GM19438 (cell line): ENCODE results near the gene PITRM1.

Experiments used
- ATAC-seq: cut with Tn5 transposase; IDR thresholded peaks from one replicate; pipeline ENCODE4 v1.9.1; 2021; ENCODE audit warnings: low read depth; ENCODE audit not compliant: unreplicated experiment

Gene PITRM1

DNA sequence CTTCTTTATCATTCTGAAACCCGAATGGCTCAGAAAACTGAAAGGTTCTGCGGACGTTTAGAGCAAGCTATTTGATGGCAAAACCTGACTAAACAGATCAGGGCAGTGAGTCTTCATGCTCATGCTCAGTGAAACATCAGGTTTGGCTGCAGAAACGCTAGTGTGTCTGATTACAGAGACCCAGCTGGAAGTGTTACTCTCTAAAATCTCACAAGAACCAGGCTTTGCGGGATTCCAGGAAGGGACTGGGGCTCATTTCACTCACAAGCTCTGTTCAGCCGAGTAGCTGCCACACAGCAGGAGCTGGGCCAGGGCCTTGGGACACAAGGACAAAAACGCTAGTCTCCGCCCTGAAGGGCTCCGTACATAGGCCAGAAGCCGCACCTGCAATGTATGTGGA is 2.9 kb downstream of the PITRM1 start:
- ATAC-seq, result no peak

DNA sequence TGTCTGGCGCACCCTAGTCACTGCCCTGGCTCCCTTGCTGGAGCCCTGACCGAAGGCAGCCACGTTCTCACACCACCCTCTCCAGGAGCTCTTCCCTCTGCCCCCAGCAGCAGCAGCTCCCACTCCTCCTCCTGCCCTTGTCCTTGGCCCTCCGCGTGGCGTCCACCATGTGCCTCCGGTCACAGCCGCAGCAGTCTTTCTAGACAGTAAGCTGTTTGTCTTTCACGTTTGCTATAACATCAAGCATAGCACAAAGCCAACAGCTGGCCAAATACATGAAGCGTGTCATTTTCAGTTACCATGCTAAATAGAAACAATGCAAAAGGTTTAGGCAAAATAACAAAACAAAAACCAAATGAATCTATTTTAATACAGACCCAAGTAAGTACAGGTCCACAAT is 3.3 kb downstream of the PITRM1 start:
- ATAC-seq, result no peak

DNA sequence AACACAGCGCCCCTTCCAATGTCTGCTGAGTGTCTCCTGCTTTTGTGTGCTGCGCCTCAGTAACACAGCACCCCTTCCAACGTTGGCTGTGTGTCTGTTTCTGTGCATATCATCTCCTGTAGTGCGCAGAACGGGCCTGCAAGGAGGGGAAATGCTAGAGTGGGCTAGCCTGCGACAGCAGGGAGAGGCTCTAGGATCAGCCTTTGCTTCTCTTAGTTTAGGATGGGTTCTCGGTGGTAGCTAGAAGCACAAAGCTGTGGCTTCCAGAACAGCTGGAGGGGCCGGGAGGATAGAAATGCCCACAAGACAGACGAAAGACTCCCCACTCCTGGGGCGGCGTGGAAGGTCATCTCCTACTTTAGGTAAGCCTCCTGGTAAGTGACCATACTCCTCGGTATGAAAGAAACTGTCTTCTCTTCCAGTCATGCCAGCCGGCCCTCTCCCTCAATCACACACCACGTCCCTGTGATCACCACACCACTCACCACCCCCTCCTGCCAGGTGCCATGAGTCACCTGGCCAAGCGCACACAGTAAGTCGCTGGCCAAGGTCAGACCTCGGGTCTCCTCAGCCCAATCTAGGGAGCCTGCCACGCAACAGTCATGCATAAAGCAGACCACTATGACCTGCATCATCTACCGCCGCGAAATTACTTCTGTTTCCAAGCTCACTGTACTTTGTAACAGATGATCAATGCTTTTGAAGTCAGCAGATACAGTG is 4.8 kb downstream of the PITRM1 start:
- no peak for ATAC-seq

DNA sequence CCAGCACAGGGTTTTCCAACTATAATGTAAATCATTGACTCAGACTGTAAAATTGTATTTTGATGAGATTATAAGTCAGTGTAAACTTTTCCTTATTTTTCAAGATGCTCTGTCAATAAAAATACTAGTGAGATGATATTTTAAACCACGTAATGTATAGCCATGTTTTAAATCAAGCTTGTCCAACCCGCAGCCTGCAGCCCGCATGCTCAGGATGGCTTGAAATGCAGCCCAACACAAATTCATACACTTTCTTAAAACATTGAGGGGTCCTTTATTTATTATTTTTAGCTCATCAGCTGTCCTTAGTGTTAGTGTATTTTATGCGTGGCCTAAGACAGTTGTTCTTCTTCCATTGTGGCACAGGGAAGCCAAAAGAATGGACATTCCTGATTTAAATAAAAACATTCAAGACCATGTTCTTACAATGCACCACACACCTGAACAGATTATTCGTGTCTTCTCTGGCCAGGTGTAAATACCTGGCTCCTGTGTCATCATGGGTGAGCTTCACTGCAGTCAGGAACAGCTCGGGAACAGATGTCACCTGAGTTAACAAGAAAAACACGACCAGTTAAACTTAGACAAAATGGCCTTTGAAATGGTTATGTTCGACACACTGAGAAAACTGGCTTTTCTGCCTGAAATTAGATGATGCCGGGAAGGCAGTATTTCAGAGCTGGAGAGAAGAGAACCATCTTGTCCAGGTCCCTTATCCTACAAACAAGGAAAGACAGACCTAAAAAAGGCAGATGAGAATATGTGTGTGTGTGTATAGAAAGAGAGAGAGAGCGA is 5.9 kb downstream of the PITRM1 start:
- ATAC-seq, result no peak

DNA sequence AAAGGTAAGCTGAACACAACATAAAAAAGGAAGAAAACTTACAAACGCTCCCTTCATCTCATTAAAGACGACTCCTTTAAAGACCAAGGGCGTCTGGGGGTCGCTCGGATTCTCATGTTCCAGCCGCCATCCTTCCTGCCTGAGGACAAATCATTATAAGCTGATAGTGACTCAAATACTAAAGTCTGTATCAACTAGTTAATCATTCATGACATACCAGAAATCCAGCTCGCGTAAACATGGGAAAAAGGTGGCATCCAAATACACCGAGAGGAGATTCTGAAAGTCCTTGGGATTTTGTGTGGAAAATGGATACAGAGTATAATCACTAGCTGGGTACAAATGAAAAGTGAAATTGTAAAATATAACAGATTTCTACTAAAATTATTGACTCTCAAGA is 7.4 kb downstream of the PITRM1 start:
- no peak for ATAC-seq

- no peak for ATAC-seq
Measured at GRCh38 chr10:3163879-3164278, 8.7 kb downstream of the PITRM1 start.

DNA sequence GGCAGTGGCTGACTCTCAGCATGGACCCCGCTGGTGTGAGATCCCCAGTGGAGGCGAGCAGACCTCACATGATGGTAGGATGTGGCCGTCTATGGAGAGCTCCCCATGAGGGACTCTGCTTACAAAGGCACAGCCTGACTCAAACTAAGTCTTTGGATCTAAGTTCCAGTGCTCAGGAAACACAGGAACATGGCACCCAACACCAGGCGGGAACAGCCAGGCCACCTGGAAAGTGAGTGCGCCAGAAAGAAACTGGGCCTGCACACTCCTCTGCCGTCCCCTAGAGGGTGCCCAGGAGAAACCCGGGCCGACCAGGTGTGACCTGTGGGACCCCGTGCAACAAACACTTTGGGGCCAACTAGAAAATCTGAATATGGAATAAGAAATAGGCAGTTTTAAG is 10.0 kb downstream of the PITRM1 start:
- no peak for ATAC-seq

GRCh38 chr10:3159152-3159551 is 13.4 kb downstream of the PITRM1 start:
- no peak for ATAC-seq

DNA sequence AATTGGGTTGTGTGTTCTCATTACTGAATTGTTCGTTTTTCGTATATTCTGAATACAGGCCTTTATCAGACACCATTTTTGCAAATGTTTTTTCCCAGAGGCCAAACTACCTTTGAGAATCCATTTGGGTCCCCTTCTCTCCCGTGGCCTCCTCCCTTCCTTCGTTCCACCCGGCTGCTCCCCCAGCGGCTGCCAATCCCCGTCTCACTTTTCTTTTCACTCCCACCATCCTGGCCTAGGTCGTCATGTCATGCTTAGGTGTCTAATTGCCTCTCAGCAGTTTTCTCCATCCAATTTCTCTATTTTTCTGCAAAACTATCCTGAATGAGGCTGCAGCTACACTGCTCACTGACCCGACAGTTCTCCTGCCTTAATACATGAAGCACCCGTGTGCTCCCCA is 17.9 kb downstream of the PITRM1 start:
- no peak for ATAC-seq

GRCh38 chr10:3152566-3152935 is 20.0 kb downstream of the PITRM1 start:
- ATAC-seq, result no peak

DNA sequence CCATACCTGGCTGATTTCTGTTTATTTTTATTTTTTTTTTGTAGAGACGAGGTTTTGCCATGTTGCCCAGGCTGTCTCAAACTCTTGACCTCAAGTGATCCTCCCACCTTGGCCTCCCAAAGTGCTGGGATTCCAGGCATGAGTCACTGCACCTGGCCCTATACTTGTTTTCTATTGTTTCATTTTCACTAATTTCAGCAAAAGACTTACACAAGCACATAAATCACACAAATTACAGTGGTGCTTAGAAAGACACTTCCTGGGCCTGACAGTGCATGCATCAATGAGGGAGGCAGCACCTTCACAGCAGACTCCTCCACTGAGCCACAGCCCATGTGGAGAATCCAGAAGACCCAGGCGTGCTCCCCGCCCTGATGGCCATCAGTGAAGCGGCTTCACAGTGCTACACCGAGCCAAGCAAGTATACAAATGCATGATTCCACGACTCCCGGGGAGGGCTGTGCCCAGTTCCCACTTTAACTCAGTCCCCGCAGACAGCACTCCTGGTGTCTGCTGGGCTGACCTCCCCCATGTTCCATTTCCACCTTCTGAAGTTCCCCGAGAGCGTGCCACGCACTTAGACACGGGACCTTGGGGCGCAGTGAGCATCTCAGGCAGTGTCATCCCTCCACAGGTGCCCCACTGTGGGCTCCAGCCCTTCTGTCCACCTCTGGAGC is 20.6 kb downstream of the PITRM1 start:
- ATAC-seq, result no peak

DNA sequence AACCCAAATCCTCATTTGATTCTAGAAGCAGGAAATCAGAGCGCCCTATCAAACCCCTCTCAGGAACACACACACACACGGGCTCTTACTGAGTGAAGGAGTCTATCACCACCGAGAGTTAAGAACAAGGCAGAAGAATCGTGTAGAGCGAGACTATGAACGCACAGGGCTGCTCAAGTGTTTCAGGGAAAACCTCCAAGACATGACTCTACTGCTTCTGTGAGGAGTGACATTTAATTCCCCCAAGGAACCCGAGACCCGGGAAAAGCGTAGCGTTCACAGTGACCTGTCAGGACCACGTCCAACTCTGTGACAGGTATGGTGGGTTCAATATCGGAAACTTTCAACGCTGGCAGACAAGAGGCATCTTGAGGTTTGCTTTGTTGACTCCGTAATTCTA is 21.6 kb downstream of the PITRM1 start:
- ATAC-seq, result no peak

DNA sequence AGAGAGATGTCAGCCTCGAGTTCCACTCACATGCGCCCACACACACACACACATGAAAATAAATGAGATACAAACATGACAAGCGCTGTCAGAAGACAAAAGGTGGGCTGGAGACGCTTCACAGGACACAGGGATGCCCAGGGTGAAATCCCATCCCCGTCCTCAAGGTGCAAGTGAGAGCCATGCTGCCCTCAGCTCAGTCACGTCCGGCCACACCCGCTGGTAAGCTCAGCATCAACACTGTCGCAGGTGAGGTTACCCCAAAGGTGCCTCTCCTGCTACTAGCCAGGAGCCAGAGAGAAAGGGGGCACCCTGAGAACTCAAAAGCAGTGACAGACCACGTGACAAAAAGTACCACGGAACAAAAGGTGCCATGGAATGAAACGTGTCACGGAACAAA is 22.2 kb downstream of the PITRM1 start:
- ATAC-seq, result no peak

DNA sequence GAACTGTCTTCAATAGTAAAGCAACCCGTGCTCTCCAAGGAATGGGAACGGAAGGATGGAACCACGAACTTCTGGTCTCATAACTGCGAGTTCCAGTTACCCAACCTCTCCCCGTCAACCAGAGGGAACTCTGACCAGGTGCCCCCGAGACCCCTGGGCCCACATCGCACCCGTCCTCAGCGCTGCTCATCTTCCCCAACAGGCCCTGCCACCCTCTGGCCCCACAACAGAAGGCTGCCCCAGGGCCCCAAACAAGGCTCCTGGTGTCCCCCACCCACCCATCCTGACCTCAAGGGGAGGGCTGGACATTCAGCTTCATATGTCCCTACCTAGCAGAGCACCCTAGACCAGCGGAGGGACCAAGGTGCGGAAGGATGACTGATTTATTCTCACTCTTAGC is 22.7 kb downstream of the PITRM1 start:
- ATAC-seq, result no peak

DNA sequence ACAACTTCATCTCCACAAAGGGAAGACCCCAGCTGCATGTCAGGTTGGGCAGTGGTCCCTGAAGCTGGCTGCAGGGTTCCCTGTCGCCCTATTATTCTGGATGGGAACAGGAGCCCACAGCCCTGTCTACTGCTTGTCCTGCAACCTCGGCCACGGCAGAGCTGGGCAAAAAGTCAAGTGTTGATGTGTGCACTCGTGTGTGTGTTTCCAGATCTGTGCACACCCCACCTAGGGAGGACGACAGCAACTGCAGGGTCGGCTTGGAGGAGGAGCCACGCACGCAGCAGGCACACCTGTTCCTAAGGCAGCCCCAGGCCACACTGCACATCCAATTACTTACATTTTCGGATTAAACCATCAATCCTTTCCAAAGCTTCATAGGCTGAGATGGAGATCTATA is 23.6 kb downstream of the PITRM1 start:
- no peak for ATAC-seq

DNA sequence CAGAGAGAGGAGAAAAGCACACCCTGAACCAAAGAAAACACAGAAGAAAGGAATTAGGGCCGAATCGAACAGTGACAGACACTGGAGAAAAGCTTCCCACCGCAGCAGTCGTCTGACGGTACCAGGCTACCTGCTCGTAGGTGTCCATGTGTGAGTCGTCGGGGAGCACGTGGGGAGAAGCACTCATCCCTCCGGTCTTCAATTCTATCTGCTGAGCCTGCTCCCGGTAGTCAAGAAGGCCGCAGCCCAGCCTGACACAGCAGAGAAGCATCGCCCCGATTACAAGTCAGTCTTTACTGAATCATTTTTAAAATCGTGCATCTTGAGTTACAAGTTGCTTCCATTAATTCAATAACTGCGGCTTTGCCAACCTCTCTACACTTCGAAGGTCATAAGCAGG is 24.5 kb downstream of the PITRM1 start:
- ATAC-seq, result no peak

DNA sequence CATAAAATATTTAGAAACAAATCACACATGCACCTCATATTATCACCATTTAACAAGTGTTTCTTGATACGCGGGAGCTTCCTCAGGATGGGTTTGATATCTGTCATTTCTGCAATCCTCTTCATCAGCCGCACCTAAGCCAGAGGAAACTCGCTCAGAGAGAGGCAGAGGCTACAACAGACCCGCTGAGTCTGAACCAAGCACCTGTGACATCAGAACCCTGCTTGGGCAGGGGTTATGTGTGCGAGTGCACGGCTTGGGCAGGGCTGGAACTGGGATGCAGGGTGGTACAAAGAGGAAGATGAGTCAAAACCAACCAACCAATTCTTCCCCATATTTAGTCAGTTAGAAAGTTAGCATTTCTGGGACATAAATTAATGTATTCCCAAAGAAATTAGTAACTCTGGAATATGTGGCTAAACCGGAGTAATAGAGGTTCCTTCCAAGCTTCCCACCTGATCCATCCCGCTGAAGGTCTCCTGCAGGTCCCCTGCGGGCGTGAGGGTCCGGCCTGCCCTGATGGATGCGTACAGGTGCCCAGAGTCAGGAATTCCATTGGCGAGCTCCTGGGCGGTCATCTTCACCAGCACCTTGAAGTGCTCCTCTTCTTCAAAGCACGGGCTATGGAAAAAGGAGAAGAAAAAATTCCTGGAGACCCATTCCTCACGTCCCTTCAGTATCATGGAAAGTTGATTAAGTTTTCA is 25.3 kb downstream of the PITRM1 start:
- ATAC-seq, result no peak

- no peak for ATAC-seq
Measured at GRCh38 chr10:3146289-3146688, 26.3 kb downstream of the PITRM1 start.

DNA sequence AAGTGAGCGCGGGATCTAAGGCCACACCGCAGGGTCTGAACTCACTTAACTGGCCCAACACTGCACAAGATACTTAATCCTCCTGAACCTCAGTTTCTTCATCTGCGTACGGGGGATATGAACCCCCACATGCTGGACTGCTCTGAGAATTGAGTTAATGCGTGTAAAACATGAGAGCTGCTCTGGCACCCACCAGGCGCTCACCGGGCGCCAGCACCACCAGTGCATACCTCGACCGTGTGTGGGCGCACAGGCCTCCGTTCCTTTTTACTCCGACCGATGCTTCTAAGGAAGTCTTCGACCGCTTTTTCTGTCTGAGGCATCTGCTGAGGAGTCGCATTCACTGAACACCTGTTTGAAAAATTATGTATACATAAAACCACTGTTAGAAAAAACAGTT is 27.2 kb downstream of the PITRM1 start:
- no peak for ATAC-seq

DNA sequence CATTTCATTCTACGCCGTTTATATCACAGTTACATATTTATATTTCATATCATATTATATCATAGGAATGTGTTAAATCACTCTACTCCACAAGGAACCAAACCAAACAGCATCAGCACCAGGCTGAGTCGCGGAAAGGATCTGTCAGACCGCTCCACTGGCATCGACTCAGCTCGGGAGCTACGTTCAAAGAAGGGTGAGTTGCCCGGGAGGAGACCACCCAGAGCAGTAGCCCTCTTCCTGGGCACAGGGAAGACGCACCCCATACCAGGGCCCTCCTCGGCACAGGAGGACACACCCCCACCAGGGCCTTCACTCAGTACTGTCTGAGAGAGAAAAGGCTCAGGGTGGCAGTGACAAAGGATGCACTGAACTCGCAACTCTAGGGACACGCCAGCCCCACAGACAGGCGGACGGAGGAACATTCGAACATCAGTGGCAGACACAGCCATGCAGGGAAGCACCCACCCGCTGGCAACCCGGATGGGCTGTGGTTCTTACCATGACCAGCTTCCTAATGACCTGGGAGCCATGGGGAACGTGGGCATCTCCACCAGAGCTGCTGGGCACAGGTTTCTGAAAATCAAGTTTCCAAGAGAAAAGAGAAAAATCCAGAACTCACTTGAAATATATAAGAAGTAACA is 28.7 kb downstream of the PITRM1 start:
- no peak for ATAC-seq

GRCh38 chr10:3143366-3143765 is 29.2 kb downstream of the PITRM1 start:
- ATAC-seq, result no peak
